H1 (cell line): ENCODE data around the gene REPS1. TPM values are rescaled to one million over a fixed set of nuclear protein-coding genes. Genes with fewer than 3 reads are reported as not detected.

Experiments
- CTCF ChIA-PET: fragments of 300-600 bp; sonication (Branson Sonifier 250); formaldehyde crosslinking; loops from one replicate; lab custom pipeline; 2021; ENCODE audit not compliant: partially characterized antibody; lab: Charles Lee
- POLR2A ChIA-PET: fragments of 300-600 bp; sonication (Branson Sonifier 250); formaldehyde crosslinking; loops from one replicate; lab custom pipeline; 2021; ENCODE audit warnings: inconsistent platforms; ENCODE audit not compliant: partially characterized antibody; lab: Charles Lee
- DNase-seq, 2 experiments: peaks; one replicate each; pipeline versions ENCODE4 v3.0.0 to v3.0.0-alpha.2; 2010 to 2022; ENCODE audit warnings: low spot score in 2 of 2, low read depth in 1 of 2, mixed read lengths in 1 of 2
- FAIRE-seq: peaks from 2 replicates; lab custom pipeline; 2011; peaks lifted over from hg19 to GRCh38; lab: Jason Lieb, UNC
- H2AFZ ChIP-seq: 2 replicates; pipeline ENCODE4 v1.8.1; 2012; ENCODE audit warnings: low read length, inconsistent platforms
- H2AK5ac ChIP-seq: 2 replicates; pipeline ENCODE4 v1.6.1; 2013; ENCODE audit warnings: low read depth, low read length
- H2BK120ac ChIP-seq: replicated peaks from 2 replicates; pipeline ENCODE3; 2013; ENCODE audit warnings: low read depth, low read length, inconsistent platforms
- H2BK12ac ChIP-seq: 2 replicates; pipeline ENCODE4 v1.6.1; 2013; ENCODE audit warnings: low read depth, low read length
- H2BK15ac ChIP-seq: 2 replicates; pipeline ENCODE4 v1.6.1; 2013; ENCODE audit warnings: low read length
- H2BK20ac ChIP-seq: 2 replicates; pipeline ENCODE4 v1.6.1; 2013; ENCODE audit warnings: low read length
- H2BK5ac ChIP-seq: 2 replicates; pipeline ENCODE4 v1.6.1; 2013; ENCODE audit warnings: low read depth, low read length
- H3K14ac ChIP-seq: 2 replicates; pipeline ENCODE4 v1.6.1; 2013; ENCODE audit warnings: inconsistent platforms; ENCODE audit not compliant: insufficient read length
- H3K18ac ChIP-seq: 2 replicates; pipeline ENCODE4 v1.6.1; 2013; ENCODE audit warnings: low read length; ENCODE audit errors: extremely low read depth
- H3K23ac ChIP-seq: 2 replicates; pipeline ENCODE4 v1.6.1; 2013; ENCODE audit warnings: inconsistent platforms; ENCODE audit not compliant: insufficient read length
- H3K23me2 ChIP-seq: 2 replicates; pipeline ENCODE4 v1.6.1; 2013; ENCODE audit warnings: low read depth, low read length
- H3K27ac ChIP-seq: 2 replicates; pipeline ENCODE4 v1.6.1; 2011; ENCODE audit warnings: low read depth, low read length, inconsistent platforms
- H3K27me3 ChIP-seq, 4 experiments: replicated peaks in 1 of 4; 1 replicate in 1 of 4; 2 replicates in 3 of 4; pipeline versions ENCODE4 v1.6.1 to v1.8.1; 2011 to 2013; ENCODE audit warnings: low read length in 3 of 4, mild to moderate bottlenecking in 3 of 4, inconsistent platforms in 2 of 4, mixed read lengths in 2 of 4, moderate library complexity in 1 of 4; ENCODE audit not compliant: control insufficient read depth in 3 of 4, insufficient read depth in 3 of 4; ENCODE audit errors: extremely low read depth in 1 of 4
- H3K36me3 ChIP-seq, 4 experiments: 2 replicates each; pipeline versions ENCODE4 v1.6.1 to v1.8.1; 2011 to 2013; ENCODE audit warnings: mild to moderate bottlenecking in 4 of 4, low read length in 3 of 4, moderate library complexity in 2 of 4, control low read depth in 1 of 4, inconsistent platforms in 1 of 4; ENCODE audit not compliant: insufficient read depth in 4 of 4, control insufficient read depth in 2 of 4
- H3K4ac ChIP-seq: replicated peaks from 2 replicates; pipeline ENCODE3; 2013; ENCODE audit warnings: low read length, low read depth, mixed read lengths, inconsistent platforms; ENCODE audit not compliant: insufficient read length
- H3K4me1 ChIP-seq, 4 experiments: replicated peaks in 1 of 4; 1 replicate in 1 of 4; 2 replicates in 3 of 4; pipeline versions ENCODE4 v1.6.1 to v1.8.1; 2011 to 2013; ENCODE audit warnings: low read length in 3 of 4, inconsistent platforms in 2 of 4, mixed read lengths in 1 of 4; ENCODE audit not compliant: insufficient read depth in 4 of 4, control insufficient read depth in 3 of 4
- H3K4me2 ChIP-seq, 2 experiments: 2 replicates each; pipeline versions ENCODE4 v1.6.1 to v1.8.1; 2011 to 2013; ENCODE audit warnings: low read depth in 2 of 2, low read length in 2 of 2, control low read depth in 1 of 2, inconsistent platforms in 1 of 2, mild to moderate bottlenecking in 1 of 2; ENCODE audit not compliant: insufficient read depth in 1 of 2
- H3K4me3 ChIP-seq, 4 experiments: fragments of 200-600, 300-600 bp in 1 of 4; sonication (generic), shearing (Covaris generic), sonication (Bioruptor Twin) in 1 of 4; 2 replicates each; pipeline versions ENCODE4 v1.5.1 to v1.8.1; 2011 to 2016; ENCODE audit warnings: low read length in 4 of 4, low read depth in 3 of 4, control low read depth in 2 of 4, inconsistent platforms in 2 of 4, mild to moderate bottlenecking in 2 of 4, mixed read lengths in 1 of 4, moderate library complexity in 1 of 4; ENCODE audit not compliant: insufficient read depth in 2 of 4; ENCODE audit errors: extremely low read depth in 1 of 4
- H3K56ac ChIP-seq: replicated peaks from 2 replicates; pipeline ENCODE3; 2013; ENCODE audit warnings: low read depth, mild to moderate bottlenecking, mixed read lengths, low read length, inconsistent platforms; ENCODE audit not compliant: insufficient read length
- H3K79me1 ChIP-seq: 2 replicates; pipeline ENCODE4 v1.6.1; 2013; ENCODE audit warnings: low read depth, low read length, control low read depth
- H3K79me2 ChIP-seq, 2 experiments: 2 replicates each; pipeline versions ENCODE4 v1.6.1 to v1.8.1; 2012 to 2013; ENCODE audit warnings: low read length in 2 of 2, mild to moderate bottlenecking in 2 of 2, inconsistent platforms in 1 of 2; ENCODE audit not compliant: insufficient read depth in 2 of 2, control insufficient read depth in 1 of 2
- H3K9ac ChIP-seq, 4 experiments: replicated peaks in 1 of 4; 1 replicate in 1 of 4; 2 replicates in 3 of 4; pipeline versions ENCODE4 v1.6.1 to v1.8.1; 2011 to 2013; ENCODE audit warnings: low read depth in 3 of 4, low read length in 3 of 4, control low read depth in 2 of 4, mild to moderate bottlenecking in 2 of 4, moderate library complexity in 2 of 4, inconsistent platforms in 1 of 4; ENCODE audit errors: extremely low read depth in 1 of 4
- H3K9me3 ChIP-seq, 2 experiments: 2 replicates each; pipeline versions ENCODE4 v1.6.1 to v1.8.1; 2012 to 2013; ENCODE audit warnings: mild to moderate bottlenecking in 2 of 2, moderate library complexity in 2 of 2, control low read depth in 1 of 2, inconsistent platforms in 1 of 2, low read depth in 1 of 2, low read length in 1 of 2, mixed read lengths in 1 of 2; ENCODE audit not compliant: insufficient read depth in 2 of 2
- H4K20me1 ChIP-seq, 2 experiments: replicated peaks in 1 of 2; 2 replicates each; pipeline versions ENCODE3 to v1.8.1; 2011 to 2013; ENCODE audit warnings: inconsistent platforms in 2 of 2, low read length in 2 of 2, mild to moderate bottlenecking in 1 of 2; ENCODE audit not compliant: insufficient read depth in 2 of 2, control insufficient read depth in 1 of 2
- H4K5ac ChIP-seq: 2 replicates; pipeline ENCODE4 v1.6.1; 2013; ENCODE audit warnings: low read length, low read depth, mixed read lengths, inconsistent platforms; ENCODE audit not compliant: insufficient read length
- H4K8ac ChIP-seq: 2 replicates; pipeline ENCODE4 v1.8.0; 2013; ENCODE audit warnings: mild to moderate bottlenecking, moderate library complexity, low read length, inconsistent platforms; ENCODE audit not compliant: insufficient read depth; ENCODE audit errors: extremely low read depth
- H4K91ac ChIP-seq: replicated peaks from 2 replicates; pipeline ENCODE3; 2013; ENCODE audit warnings: low read length, mixed read lengths, inconsistent platforms; ENCODE audit not compliant: insufficient read length
- CTBP2 ChIP-seq: IDR thresholded peaks from 2 replicates; pipeline ENCODE4 v1.7.0; 2011; ENCODE audit warnings: borderline replicate concordance, mild to moderate bottlenecking, moderate library complexity, mixed read lengths, low read length; ENCODE audit not compliant: insufficient read depth, insufficient read length
- GABPA ChIP-seq: IDR thresholded peaks from 2 replicates; pipeline ENCODE4 v1.6.1; 2011; ENCODE audit warnings: mild to moderate bottlenecking, low read length, moderate library complexity, borderline replicate concordance; ENCODE audit not compliant: insufficient read depth
- HDAC6 ChIP-seq: IDR thresholded peaks from one replicate; pipeline ENCODE4 v1.7.1; 2012; ENCODE audit warnings: low read depth, mild to moderate bottlenecking, inconsistent platforms, low read length, moderate library complexity
- RBBP5 ChIP-seq: IDR thresholded peaks from 2 replicates; pipeline ENCODE4 v1.7.1; 2012; ENCODE audit warnings: low read depth, mild to moderate bottlenecking, inconsistent platforms, low read length, moderate library complexity, borderline replicate concordance
- SP4 ChIP-seq: IDR thresholded peaks from 2 replicates; pipeline ENCODE4 v1.6.1; 2012; ENCODE audit warnings: low read length, inconsistent platforms
- TEAD4 ChIP-seq: IDR thresholded peaks from 2 replicates; pipeline ENCODE4 v1.6.1; 2012; ENCODE audit warnings: low read depth, low read length, inconsistent platforms, mixed read lengths
- WGBS, 2 experiments: shearing (Covaris generic) in 1 of 2; methylation state at CpG; one replicate each; pipeline versions ENCODE4 v1.1.6 to v1.1.7; 2013 to 2015; ENCODE audit warnings: low lambda C conversion rate in 2 of 2, mixed read lengths in 2 of 2, inconsistent platforms in 1 of 2, low coverage in 1 of 2, missing lambda C conversion rate in 1 of 2; ENCODE audit not compliant: insufficient replicate concordance in 2 of 2, insufficient coverage in 1 of 2, insufficient read length in 1 of 2; ENCODE audit errors: extremely low coverage in 1 of 2, missing lambda C conversion rate in 1 of 2; 5-methylcytosine and 5-hydroxymethylcytosine counted together
- polyA plus RNA-seq, 7 experiments: library from polyadenylated mRNA; depleted of rRNA in 3 of 7; stranded (reverse) in 5 of 7; unstranded in 2 of 7; fragments of >200 nt in 5 of 7; fragments of 200-250 nt in 2 of 7; gene quantifications; 1 replicate in 5 of 7; 2 replicates in 1 of 7; 4 replicates in 1 of 7; pipeline versions ENCODE4 v1.2.1 to v1.2.3, GENCODE V29; 2011 to 2013; ENCODE audit warnings: missing spikeins in 2 of 7, mixed read lengths in 2 of 7
- total RNA-seq: library from RNA; stranded (reverse); fragmentation: NEBNext Ultra II Directional; extraction: Animal tissue kit (Norgen Biotek cat#: 25700); gene quantifications from 2 replicates; pipeline ENCODE4 v1.2.1, GENCODE V29; 2021

The REPS1 gene
- total and polyA plus RNA-seq, 2 of the 8 experiments (the other 6 are each of a cell fraction or from before 2014, with no cell fraction given) = 52.1 to 68.9 TPM

DNA sequence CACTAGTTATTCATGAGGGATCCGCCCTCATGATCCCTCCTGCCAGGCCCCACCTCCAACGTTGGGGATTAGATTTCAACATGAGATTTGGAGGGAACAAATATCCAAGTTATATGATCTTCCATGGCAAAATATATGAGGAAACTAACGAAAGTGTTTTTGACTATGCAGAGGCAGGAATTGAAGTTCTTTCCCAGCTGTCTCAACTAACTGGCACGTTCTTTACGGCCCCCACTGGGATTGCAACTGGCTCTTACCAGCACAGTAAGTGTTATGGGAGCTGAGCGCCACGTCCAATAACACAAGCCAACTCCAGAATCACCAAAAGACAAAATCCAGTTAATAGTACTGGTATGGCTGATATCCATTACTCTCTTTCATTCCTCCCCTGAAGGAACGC lies 125.6 kb downstream of the REPS1 start:
- Histone ChIP-seq H2BK12ac (no peak overlapping the region), H3K9ac (no peak overlapping the region), H3K23me2 (no peaks in the 10 kb centered on the region), H3K18ac (no peak overlapping the region), H4K91ac (no peak overlapping the region), H3K27ac (no peak overlapping the region), H4K8ac (no peak overlapping the region), H3K36me3 (no peaks in the 10 kb centered on the region), H2BK20ac (no peak overlapping the region), H4K5ac (no peak overlapping the region), H3K4ac (no peak overlapping the region), H3K23ac (no peak overlapping the region), H3K14ac (no peak overlapping the region), H3K56ac (no peak overlapping the region), H2AK5ac (no peak overlapping the region), H4K20me1 (no peaks in the 10 kb centered on the region), H2BK5ac (no peak overlapping the region), H3K9me3 (no peaks in the 10 kb centered on the region), H3K79me2 (no peaks in the 10 kb centered on the region), H2BK120ac (no peak overlapping the region), H3K4me1 (no peaks in the 10 kb centered on the region), H3K79me1 (no peaks in the 10 kb centered on the region), H2AFZ (no peak overlapping the region), H2BK15ac (no peak overlapping the region), H3K27me3 (no peaks in the 10 kb centered on the region), H3K4me3 (no peak overlapping the region), H3K4me2 (no peak overlapping the region)
- 80% methylated on average over 8 of the region's 8 CpGs; no CpG with 5 or more reads in 1 of the 2 experiments for WGBS, 2 experiments
- ChIA-PET CTCF (no interaction called here), POLR2A (no interaction called here)
- no peak for FAIRE-seq
- DNase-seq = no peak
- no peak for TF ChIP-seq HDAC6
- TF ChIP-seq GABPA = no peak
- no peak for TF ChIP-seq SP4
- TF ChIP-seq TEAD4 = no peak
- TF ChIP-seq CTBP2 = no peak
- TF ChIP-seq RBBP5 = no peak
